NB4 (cell line): ENCODE data around the gene MGAT4B.

Source experiments
- DNase-seq: peaks from one replicate; pipeline ENCODE4 v3.0.0; 2010; ENCODE audit warnings: low read depth
- H3K4me3 ChIP-seq: one replicate; pipeline ENCODE4 v1.5.1; 2011; ENCODE audit warnings: mild to moderate bottlenecking, low read depth, low read length, moderate library complexity
- MYC ChIP-seq: IDR thresholded peaks from 2 replicates; pipeline ENCODE4 v1.6.1; 2011; ENCODE audit warnings: low read depth, low read length
- POLR2A ChIP-seq: IDR thresholded peaks from 2 replicates; pipeline ENCODE4 v1.6.1; 2011; ENCODE audit warnings: mild to moderate bottlenecking; ENCODE audit not compliant: insufficient read length; ENCODE audit errors: extremely low read depth
- TF ChIP-seq, protein P1 (sequence below): IDR thresholded peaks from 2 replicates; pipeline ENCODE4 v1.6.1; 2011; ENCODE audit warnings: low read depth, low read length
- TF ChIP-seq, protein P2 (sequence below): IDR thresholded peaks from one replicate; pipeline ENCODE4 v1.5.1; 2012; ENCODE audit warnings: low read depth, low read length

MGAT4B gene

GRCh38 chr5:179772351-179772750 lies 34.3 kb downstream of the MGAT4B start:
- peak; percentile 73 for DNase-seq
- H3K4me3 ChIP-seq: no peak overlapping the region
- TF ChIP-seq POLR2A (no peak), MYC (peak; percentile 44; the same call in 1 of the 2 replicates)
- TF ChIP-seq, protein P1, sequence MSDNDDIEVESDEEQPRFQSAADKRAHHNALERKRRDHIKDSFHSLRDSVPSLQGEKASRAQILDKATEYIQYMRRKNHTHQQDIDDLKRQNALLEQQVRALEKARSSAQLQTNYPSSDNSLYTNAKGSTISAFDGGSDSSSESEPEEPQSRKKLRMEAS: peak; percentile 17; the same call in 1 of the 2 replicates

GRCh38 chr5:179771311-179771895 lies 35.3 kb downstream of the MGAT4B start:
- DNase-seq: no peak
- no peak overlapping the region for H3K4me3 ChIP-seq
- TF ChIP-seq POLR2A: no peak

GRCh38 chr5:179769796-179770195 lies 36.9 kb downstream of the MGAT4B start:
- DNase-seq: peak; percentile 39
- H3K4me3 ChIP-seq: no peak overlapping the region
- TF ChIP-seq POLR2A (no peak), MYC (no peak)
- TF ChIP-seq, protein P1: no peak
- TF ChIP-seq, protein P2, sequence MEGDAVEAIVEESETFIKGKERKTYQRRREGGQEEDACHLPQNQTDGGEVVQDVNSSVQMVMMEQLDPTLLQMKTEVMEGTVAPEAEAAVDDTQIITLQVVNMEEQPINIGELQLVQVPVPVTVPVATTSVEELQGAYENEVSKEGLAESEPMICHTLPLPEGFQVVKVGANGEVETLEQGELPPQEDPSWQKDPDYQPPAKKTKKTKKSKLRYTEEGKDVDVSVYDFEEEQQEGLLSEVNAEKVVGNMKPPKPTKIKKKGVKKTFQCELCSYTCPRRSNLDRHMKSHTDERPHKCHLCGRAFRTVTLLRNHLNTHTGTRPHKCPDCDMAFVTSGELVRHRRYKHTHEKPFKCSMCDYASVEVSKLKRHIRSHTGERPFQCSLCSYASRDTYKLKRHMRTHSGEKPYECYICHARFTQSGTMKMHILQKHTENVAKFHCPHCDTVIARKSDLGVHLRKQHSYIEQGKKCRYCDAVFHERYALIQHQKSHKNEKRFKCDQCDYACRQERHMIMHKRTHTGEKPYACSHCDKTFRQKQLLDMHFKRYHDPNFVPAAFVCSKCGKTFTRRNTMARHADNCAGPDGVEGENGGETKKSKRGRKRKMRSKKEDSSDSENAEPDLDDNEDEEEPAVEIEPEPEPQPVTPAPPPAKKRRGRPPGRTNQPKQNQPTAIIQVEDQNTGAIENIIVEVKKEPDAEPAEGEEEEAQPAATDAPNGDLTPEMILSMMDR: no peak

GRCh38 chr5:179769271-179769670 lies 37.4 kb downstream of the MGAT4B start:
- TF ChIP-seq, protein P1: no peak
- TF ChIP-seq, protein P2: no peak
- TF ChIP-seq POLR2A: no peak
- TF ChIP-seq MYC: no peak
- no peak overlapping the region for H3K4me3 ChIP-seq
- DNase-seq: peak; percentile 37

- TF ChIP-seq, protein P1: no peak
- TF ChIP-seq MYC (no peak), POLR2A (no peak)
- TF ChIP-seq, protein P2: no peak
These were observed 38.2 kb downstream of the MGAT4B start for GRCh38 chr5:179768326-179769085.

GRCh38 chr5:179767496-179768100 lies 39.1 kb downstream of the MGAT4B start:
- H3K4me3 ChIP-seq: no peak overlapping the region
- DNase-seq: peak; percentile 56
- TF ChIP-seq POLR2A (no peak), MYC (no peak)
- TF ChIP-seq, protein P1: no peak
- TF ChIP-seq, protein P2: no peak

More at GRCh38 chr5:179768326-179769085, 38.2 kb downstream of the MGAT4B start:
- H3K4me3 ChIP-seq: no peak overlapping the region
- DNase-seq: no peak
